ENCODE results near the gene FBRS. TPM values are rescaled to one million over a fixed set of nuclear protein-coding genes. Genes with fewer than 3 reads are reported as not detected.

FBRS gene
- total and polyA plus RNA-seq, 7 donors = 12.5 to 61.6 (median 28.1) TPM

DNA sequence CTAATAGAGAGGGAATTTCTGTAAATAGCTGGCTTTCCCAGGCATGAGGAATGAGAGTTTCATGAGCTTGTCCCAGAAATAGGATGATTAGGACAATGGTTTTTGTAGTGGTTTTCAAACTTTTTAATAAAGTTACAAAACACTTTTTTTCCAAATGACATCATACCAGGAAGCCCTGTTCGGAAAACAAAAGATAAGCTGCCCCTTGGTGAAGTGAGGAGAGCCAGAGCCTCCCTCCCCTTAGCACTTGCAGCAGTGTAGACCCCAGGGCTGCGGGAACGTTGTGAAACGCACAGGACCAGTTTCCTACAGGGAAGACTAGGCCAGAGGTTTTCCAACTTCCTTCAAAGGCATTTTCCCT, 7.6 kb downstream of the FBRS start:
- Histone ChIP-seq H3K27ac (no peak overlapping the region), H3K4me3 (no peak overlapping the region), H3K36me3 (peaks cover 57 to 100% (median 93%) of the 10 kb centered on the region in 4 donors), H3K4me1 (peaks cover 0 to 41% (median 33%) of the 10 kb centered on the region in 4 donors), H3K9me3 (no peaks in the 10 kb centered on the region), H3K27me3 (no peaks in the 10 kb centered on the region)
- TF ChIP-seq EP300 (IDR thresholded peaks at IDR 0.05) (no peak), POLR2A (IDR thresholded peaks at IDR 0.05) (no peak), POLR2AphosphoS5 (IDR thresholded peaks at IDR 0.05) (no peak)
- TF ChIP-seq, protein P1, sequence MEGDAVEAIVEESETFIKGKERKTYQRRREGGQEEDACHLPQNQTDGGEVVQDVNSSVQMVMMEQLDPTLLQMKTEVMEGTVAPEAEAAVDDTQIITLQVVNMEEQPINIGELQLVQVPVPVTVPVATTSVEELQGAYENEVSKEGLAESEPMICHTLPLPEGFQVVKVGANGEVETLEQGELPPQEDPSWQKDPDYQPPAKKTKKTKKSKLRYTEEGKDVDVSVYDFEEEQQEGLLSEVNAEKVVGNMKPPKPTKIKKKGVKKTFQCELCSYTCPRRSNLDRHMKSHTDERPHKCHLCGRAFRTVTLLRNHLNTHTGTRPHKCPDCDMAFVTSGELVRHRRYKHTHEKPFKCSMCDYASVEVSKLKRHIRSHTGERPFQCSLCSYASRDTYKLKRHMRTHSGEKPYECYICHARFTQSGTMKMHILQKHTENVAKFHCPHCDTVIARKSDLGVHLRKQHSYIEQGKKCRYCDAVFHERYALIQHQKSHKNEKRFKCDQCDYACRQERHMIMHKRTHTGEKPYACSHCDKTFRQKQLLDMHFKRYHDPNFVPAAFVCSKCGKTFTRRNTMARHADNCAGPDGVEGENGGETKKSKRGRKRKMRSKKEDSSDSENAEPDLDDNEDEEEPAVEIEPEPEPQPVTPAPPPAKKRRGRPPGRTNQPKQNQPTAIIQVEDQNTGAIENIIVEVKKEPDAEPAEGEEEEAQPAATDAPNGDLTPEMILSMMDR (IDR thresholded peaks at IDR 0.05) = no peak
- intact Hi-C loops (cut with DNase I) = no loop called here
- WGBS, 2 donors = 80 to 87% methylated on average over 4 of the region's 4 CpGs
- no peak for DNase-seq

DNA sequence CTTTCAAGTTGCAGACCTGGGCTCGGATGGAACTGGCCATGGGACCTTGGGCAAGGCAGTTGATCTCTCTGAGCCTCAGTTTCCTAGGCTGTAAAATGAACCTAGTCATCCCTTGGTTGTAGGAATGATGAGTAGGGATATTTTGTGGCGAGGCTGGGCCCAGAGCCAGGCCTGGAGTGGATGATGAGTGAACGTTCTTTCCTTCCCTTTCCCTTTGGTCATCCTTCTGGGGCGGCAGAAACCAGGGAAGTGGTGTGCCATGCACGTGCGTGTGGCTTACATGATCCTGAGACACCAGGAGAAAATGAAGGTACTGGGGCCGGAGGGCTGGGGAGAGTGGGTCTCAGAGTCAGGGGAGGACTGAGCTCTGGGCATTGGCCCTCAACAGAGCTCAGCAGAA, 8.4 kb downstream of the FBRS start:
- Histone ChIP-seq H3K9me3 (no peaks in the 10 kb centered on the region), H3K4me1 (peaks cover 0 to 32% (median 24%) of the 10 kb centered on the region in 4 donors), H3K27ac (no peak overlapping the region), H3K36me3 (peaks cover 57 to 95% (median 86%) of the 10 kb centered on the region in 4 donors), H3K27me3 (no peaks in the 10 kb centered on the region), H3K4me3 (no peak overlapping the region)
- WGBS, 2 donors = 87% methylated on average over 7 of the region's 7 CpGs
- no peak for DNase-seq
- intact Hi-C loops (cut with DNase I) = no loop called here
- TF ChIP-seq, protein P1 (IDR thresholded peaks at IDR 0.05) = no peak
- TF ChIP-seq POLR2AphosphoS5 (IDR thresholded peaks at IDR 0.05) (no peak), POLR2A (IDR thresholded peaks at IDR 0.05) (no peak), EP300 (IDR thresholded peaks at IDR 0.05) (no peak)

DNA sequence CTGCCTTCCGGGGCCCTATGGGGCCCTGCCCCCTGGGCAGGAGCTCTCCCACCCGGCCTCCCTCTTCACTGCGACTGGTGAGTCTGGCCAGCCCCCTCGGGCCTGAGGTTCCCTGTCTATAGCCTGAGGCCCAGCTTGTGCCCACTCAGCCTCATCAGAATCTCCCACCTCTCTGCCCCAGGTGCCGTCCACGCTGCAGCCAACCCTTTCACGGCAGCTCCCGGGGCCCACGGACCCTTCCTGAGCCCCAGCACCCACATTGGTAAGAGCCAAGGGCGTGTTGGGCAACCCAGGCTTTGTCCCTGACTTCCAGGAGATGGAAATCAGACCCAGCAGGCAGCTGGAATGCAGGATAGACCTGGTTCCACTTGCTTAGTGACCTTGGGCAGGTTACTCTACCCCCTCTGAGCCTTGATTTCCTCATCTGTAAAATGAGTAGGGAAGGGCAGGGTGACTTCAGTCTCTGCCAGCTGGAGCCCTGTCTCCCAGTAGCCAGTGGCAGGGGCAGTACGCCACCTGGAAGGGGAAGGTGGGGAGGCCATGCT, 9.2 kb downstream of the FBRS start:
- 94 to 95% methylated on average over 11 of the region's 11 CpGs for WGBS, 2 donors
- H3K36me3 ChIP-seq = peaks cover 55 to 88% (median 80%) of the 10 kb centered on the region in 4 donors
- DNase-seq = no peak
- H3K4me3 ChIP-seq = no peak overlapping the region
- intact Hi-C loops (cut with DNase I) = no loop called here
- no peak for TF ChIP-seq EP300 (IDR thresholded peaks at IDR 0.05)
- TF ChIP-seq POLR2A (IDR thresholded peaks at IDR 0.05) = no peak
- TF ChIP-seq, protein P1 (IDR thresholded peaks at IDR 0.05) = no peak
- no peak for TF ChIP-seq POLR2AphosphoS5 (IDR thresholded peaks at IDR 0.05)
- H3K27ac ChIP-seq = no peak overlapping the region
- H3K4me1 ChIP-seq = peaks cover 0 to 24% (median 17%) of the 10 kb centered on the region in 4 donors
- no peaks in the 10 kb centered on the region for H3K27me3 ChIP-seq
- H3K9me3 ChIP-seq = no peaks in the 10 kb centered on the region

DNA sequence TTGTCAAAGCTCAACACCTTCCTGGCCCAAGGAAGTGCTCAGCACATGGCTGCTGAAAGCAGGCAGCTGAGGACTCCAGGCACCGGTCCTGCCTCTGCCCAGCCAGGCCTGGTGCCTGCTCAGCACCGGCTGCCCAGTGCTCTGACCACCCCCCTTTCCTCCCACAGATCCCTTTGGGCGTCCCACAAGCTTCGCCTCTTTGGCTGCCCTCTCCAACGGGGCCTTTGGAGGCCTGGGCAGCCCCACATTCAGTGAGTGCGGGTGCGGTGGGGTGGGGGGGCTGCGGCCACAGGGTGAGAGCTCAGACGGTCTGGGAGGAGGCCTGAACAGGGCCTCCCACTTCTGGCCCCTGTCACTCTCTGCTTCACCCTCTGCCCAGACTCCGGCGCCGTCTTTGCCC, 10.2 kb downstream of the FBRS start:
- no peak overlapping the region for H3K4me3 ChIP-seq
- no peak overlapping the region for H3K27ac ChIP-seq
- no peak for TF ChIP-seq POLR2AphosphoS5 (IDR thresholded peaks at IDR 0.05)
- TF ChIP-seq, protein P1 (IDR thresholded peaks at IDR 0.05) = no peak
- no peak for DNase-seq
- H3K9me3 ChIP-seq = no peaks in the 10 kb centered on the region
- peaks cover 0 to 15% (median 11%) of the 10 kb centered on the region in 4 donors for H3K4me1 ChIP-seq
- no peaks in the 10 kb centered on the region for H3K27me3 ChIP-seq
- WGBS, 2 donors = 90 to 93% methylated on average over 12 of the region's 12 CpGs
- peaks cover 47 to 78% (median 71%) of the 10 kb centered on the region in 4 donors for H3K36me3 ChIP-seq
- intact Hi-C loops (cut with DNase I) = no loop called here
